Measurements from ENCODE around the gene CTTNBP2NL.
A peak's percentile ranks its signal among the peaks of the same experiment; 100 is the strongest.

CTTNBP2NL gene

GRCh38 chr1:112488141-112488540 is 92.1 kb downstream of the CTTNBP2NL start:
- H3K27me3 ChIP-seq: no peaks in the 10 kb centered on the region
- H3K27ac ChIP-seq: no peak overlapping the region
- H3K36me3 ChIP-seq: no peaks in the 10 kb centered on the region
- H3K4me2 ChIP-seq: no peak overlapping the region
- TF ChIP-seq Cebpa-rat (IDR thresholded peaks at IDR 0.05): no peak
- H3K4me3 ChIP-seq: no peak overlapping the region
- H3K9me3 ChIP-seq (replicated peaks in 1 of 11): no peaks in the 10 kb centered on the region
- no peaks in the 10 kb centered on the region for H4K20me1 ChIP-seq
- H3K4me1 ChIP-seq: no peaks in the 10 kb centered on the region
- no peak overlapping the region for H3K9ac ChIP-seq

GRCh38 chr1:112492076-112492475 is 96.1 kb downstream of the CTTNBP2NL start:
- Histone ChIP-seq H3K27ac (no peak overlapping the region), H3K36me3 (no peaks in the 10 kb centered on the region), H3K4me1 (no peaks in the 10 kb centered on the region), H4K20me1 (no peaks in the 10 kb centered on the region), H3K4me2 (no peak overlapping the region), H3K9me3 (replicated peaks in 1 of 11) (no peaks in the 10 kb centered on the region), H3K9ac (no peak overlapping the region), H3K4me3 (no peak overlapping the region), H3K27me3 (no peaks in the 10 kb centered on the region)
- no peak for TF ChIP-seq Cebpa-rat (IDR thresholded peaks at IDR 0.05)

GRCh38 chr1:112493351-112493750 is 97.3 kb downstream of the CTTNBP2NL start:
- no peaks in the 10 kb centered on the region for H3K27me3 ChIP-seq
- no peak overlapping the region for H3K4me3 ChIP-seq
- no peaks in the 10 kb centered on the region for H3K36me3 ChIP-seq
- H3K4me1 ChIP-seq: no peaks in the 10 kb centered on the region
- no peaks in the 10 kb centered on the region for H3K9me3 ChIP-seq (replicated peaks in 1 of 11)
- H3K27ac ChIP-seq: no peak overlapping the region
- no peaks in the 10 kb centered on the region for H4K20me1 ChIP-seq
- H3K4me2 ChIP-seq: no peak overlapping the region
- H3K9ac ChIP-seq: no peak overlapping the region
- no peak for TF ChIP-seq Cebpa-rat (IDR thresholded peaks at IDR 0.05)

- Histone ChIP-seq H4K20me1 (no peaks in the 10 kb centered on the region), H3K27ac (no peak overlapping the region), H3K4me2 (no peak overlapping the region), H3K4me3 (no peak overlapping the region), H3K27me3 (peaks cover 11 to 19% (median 17%) of the 10 kb centered on the region in 11 experiments), H3K9ac (no peak overlapping the region), H3K36me3 (no peaks in the 10 kb centered on the region), H3K9me3 (replicated peaks in 1 of 11) (no peaks in the 10 kb centered on the region), H3K4me1 (no peaks in the 10 kb centered on the region)
- TF ChIP-seq Cebpa-rat (IDR thresholded peaks at IDR 0.05): no peak
These were observed 100.3 kb downstream of the CTTNBP2NL start for GRCh38 chr1:112496290-112496689.

GRCh38 chr1:112501810-112502641 is 106.0 kb downstream of the CTTNBP2NL start:
- H3K9ac ChIP-seq: peak overlapping the region in 3 of 11 experiments; percentile 30 to 53 (median 37); a peak in 3 of 22 replicates
- peak overlapping the region; percentile 28 to 66 (median 52); a peak in 19 of 20 replicates for H3K4me3 ChIP-seq

GRCh38 chr1:112502826-112503225 is 106.8 kb downstream of the CTTNBP2NL start:
- H3K36me3 ChIP-seq: no peaks in the 10 kb centered on the region
- H3K9ac ChIP-seq: no peak overlapping the region
- peaks cover 0 to 19% (median 0%) of the 10 kb centered on the region in 11 experiments; a peak in 5 of 22 replicates for H4K20me1 ChIP-seq
- no peak for TF ChIP-seq Cebpa-rat (IDR thresholded peaks at IDR 0.05)
- H3K4me2 ChIP-seq: no peak overlapping the region
- no peak overlapping the region for H3K27ac ChIP-seq
- peaks cover 65 to 82% (median 74%) of the 10 kb centered on the region in 11 experiments for H3K27me3 ChIP-seq
- no peak overlapping the region for H3K4me3 ChIP-seq
- H3K9me3 ChIP-seq (replicated peaks in 1 of 11): peaks cover 0 to 5% (median 0%) of the 10 kb centered on the region in 11 experiments; a peak in 2 of 22 replicates
- H3K4me1 ChIP-seq: peaks cover 0 to 33% (median 23%) of the 10 kb centered on the region in 10 experiments; a peak in 18 of 20 replicates

More at GRCh38 chr1:112501810-112502641, 106.0 kb downstream of the CTTNBP2NL start:
- no peak overlapping the region for H3K27ac ChIP-seq
- TF ChIP-seq Cebpa-rat (IDR thresholded peaks at IDR 0.05): no peak
- no peaks in the 10 kb centered on the region for H3K36me3 ChIP-seq
- H3K4me2 ChIP-seq: peak overlapping the region; percentile 48 to 80 (median 72)
- H3K4me1 ChIP-seq: peaks cover 0 to 26% (median 18%) of the 10 kb centered on the region in 10 experiments; a peak in 14 of 20 replicates
- H4K20me1 ChIP-seq: peaks cover 0 to 19% (median 0%) of the 10 kb centered on the region in 11 experiments; a peak in 5 of 22 replicates
- H3K27me3 ChIP-seq: peaks cover 57 to 74% (median 66%) of the 10 kb centered on the region in 11 experiments
- H3K9me3 ChIP-seq (replicated peaks in 1 of 11): peaks cover 0 to 5% (median 0%) of the 10 kb centered on the region in 11 experiments; a peak in 2 of 22 replicates

GRCh38 chr1:112504001-112504660 is 108.1 kb downstream of the CTTNBP2NL start:
- no peaks in the 10 kb centered on the region for H3K36me3 ChIP-seq
- H3K9me3 ChIP-seq (replicated peaks in 1 of 11): peaks cover 0 to 10% (median 0%) of the 10 kb centered on the region in 11 experiments; a peak in 5 of 22 replicates
- H4K20me1 ChIP-seq: peaks cover 0 to 24% (median 0%) of the 10 kb centered on the region in 11 experiments; a peak in 7 of 22 replicates
- no peak overlapping the region for H3K27ac ChIP-seq
- peaks cover 78 to 95% (median 87%) of the 10 kb centered on the region in 11 experiments for H3K27me3 ChIP-seq
- no peak for TF ChIP-seq Cebpa-rat (IDR thresholded peaks at IDR 0.05)
- no peak overlapping the region for H3K4me3 ChIP-seq
- H3K4me2 ChIP-seq: peak overlapping the region in 1 of 11 experiments; percentile 68; a peak in 4 of 22 replicates
- H3K4me1 ChIP-seq: peaks cover 8 to 44% (median 34%) of the 10 kb centered on the region in 10 experiments; a peak in 18 of 20 replicates
- H3K9ac ChIP-seq: no peak overlapping the region

- peaks cover 8 to 44% (median 34%) of the 10 kb centered on the region in 10 experiments; a peak in 18 of 20 replicates for H3K4me1 ChIP-seq
- no peak for TF ChIP-seq Cebpa-rat (IDR thresholded peaks at IDR 0.05)
- H3K9ac ChIP-seq: no peak overlapping the region
- peaks cover 0 to 14% (median 0%) of the 10 kb centered on the region in 11 experiments; a peak in 5 of 22 replicates for H3K9me3 ChIP-seq (replicated peaks in 1 of 11)
- peaks cover 82 to 99% (median 89%) of the 10 kb centered on the region in 11 experiments for H3K27me3 ChIP-seq
- no peak overlapping the region for H3K27ac ChIP-seq
- peaks cover 0 to 30% (median 0%) of the 10 kb centered on the region in 11 experiments; a peak in 7 of 22 replicates for H4K20me1 ChIP-seq
- no peaks in the 10 kb centered on the region for H3K36me3 ChIP-seq
- H3K4me3 ChIP-seq: no peak overlapping the region
- peak overlapping the region in 8 of 11 experiments; percentile 24 to 68 (median 55); a peak in 13 of 22 replicates for H3K4me2 ChIP-seq
These were observed 108.8 kb downstream of the CTTNBP2NL start for GRCh38 chr1:112504661-112505399.
